HG03066 (cell line): Measurements from ENCODE around the gene UGT1A7.
"Not testable (repeated sequence)": the region's sequence is repeated elsewhere in the genome, so short reads cannot be mapped to it uniquely, and the experiment has no call there.

ENCODE experiments used
- ATAC-seq: cut with Tn5 transposase; IDR thresholded peaks from one replicate; pipeline ENCODE4 v1.9.1; 2021; ENCODE audit warnings: low read depth; ENCODE audit not compliant: unreplicated experiment

The UGT1A7 gene

DNA sequence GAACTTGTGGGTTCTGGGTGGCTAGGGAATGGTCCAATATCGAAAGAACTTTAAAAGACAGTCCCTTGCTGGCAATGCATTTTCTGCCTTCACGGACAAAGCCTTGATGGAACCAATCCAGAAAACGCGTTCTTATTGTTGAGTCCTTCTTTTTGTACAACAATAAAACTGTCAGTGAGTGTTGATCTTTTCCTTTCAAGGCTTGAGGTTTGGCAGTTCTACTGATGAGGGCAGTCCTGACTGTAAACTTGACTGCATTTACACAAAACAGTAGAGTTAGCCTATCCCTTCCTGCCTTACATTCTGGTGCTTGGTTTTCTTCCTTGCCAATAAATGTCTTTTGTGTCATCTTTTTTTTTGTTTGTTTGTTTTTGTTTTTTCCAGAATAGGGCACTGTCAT, 2.5 kb upstream of the UGT1A7 start:
- ATAC-seq: no peak

DNA sequence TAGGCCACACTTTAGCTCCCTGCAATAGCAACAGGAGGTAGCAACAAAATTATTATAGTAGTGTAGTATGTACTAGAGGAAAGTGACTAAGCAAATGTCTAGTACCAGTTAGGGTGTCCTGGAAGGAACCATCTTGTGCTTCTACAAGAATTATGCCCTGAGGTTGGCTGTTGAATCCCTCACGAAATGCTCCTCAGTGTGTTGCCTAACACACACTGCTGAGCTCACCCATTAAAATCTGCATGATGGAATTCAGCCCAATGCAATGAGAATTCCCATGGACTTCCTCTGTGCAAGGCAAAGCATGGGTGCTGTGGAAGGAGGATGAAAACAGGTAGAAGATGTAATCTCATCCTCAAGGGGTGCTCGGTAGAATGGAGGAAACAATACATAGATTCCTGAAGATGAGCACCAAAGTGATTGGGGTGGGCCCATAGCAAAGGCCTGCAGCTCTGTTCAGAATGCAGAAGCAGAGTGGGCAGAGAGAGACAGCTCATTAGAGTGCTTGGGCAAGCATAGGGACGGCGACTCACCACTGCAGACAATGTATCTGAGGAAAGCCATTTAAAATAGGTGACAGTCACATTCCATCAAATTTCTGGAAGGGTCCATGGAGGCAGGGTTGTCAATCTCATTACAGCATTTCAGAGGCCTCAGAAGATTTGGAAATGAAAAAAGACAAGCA, 1.2 kb upstream of the UGT1A7 start:
- no peak for ATAC-seq

DNA sequence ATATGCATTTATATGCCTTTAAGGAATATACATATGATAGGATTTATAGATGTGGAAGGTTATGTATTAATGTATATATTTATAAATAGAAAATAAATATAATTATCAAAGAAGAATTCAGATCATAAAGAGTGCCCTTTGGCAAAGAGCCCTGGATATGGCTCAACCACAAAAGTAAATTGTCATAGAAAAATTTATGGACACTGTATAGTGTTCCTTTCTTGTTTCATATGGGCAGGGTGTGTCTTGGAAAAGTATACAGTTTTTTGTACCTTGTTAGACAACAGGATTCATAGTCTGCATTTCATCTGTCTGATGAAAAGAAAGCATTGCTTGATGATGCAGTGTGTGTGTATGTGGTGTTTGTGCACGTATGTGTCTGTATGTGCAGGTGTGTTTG, 2.9 kb downstream of the UGT1A7 start:
- no peak for ATAC-seq

DNA sequence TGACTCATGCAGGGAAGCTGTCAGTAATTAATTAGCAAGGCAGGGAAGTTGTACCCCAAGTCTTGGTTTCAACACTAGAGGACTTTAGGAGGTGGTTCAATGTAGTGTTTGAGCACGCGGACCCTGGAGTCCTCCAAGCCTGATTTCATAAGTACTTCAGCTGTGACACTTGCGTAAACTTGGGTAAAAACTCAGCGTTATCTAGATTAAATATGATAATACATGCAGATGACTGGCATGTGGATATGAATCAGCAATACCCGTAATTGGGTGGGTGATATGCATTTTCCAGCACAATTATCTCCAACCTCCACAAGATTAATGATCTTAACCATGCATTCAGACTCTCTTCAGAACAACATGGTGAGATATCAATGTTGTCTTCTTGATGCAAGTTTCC, 5.2 kb downstream of the UGT1A7 start:
- ATAC-seq: no peak

DNA sequence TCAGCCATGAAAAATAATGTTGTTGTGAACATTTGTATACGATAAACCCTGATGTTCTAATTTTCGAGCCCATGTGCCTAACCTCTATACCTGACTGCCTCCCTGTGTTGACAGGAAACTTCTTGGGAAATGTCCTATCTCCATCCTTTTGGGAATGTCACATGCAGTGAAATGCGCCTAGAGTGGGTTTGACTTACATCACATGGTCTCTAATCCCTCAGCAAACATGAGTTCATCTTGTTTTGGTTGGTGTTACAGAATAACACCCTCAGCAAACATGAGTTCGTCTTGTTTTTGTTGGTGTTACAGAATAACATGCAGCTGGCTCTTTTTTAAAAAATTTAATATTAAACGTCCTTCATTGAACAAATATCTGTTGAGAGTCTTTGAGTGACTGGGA, 6.6 kb downstream of the UGT1A7 start:
- no peak for ATAC-seq

DNA sequence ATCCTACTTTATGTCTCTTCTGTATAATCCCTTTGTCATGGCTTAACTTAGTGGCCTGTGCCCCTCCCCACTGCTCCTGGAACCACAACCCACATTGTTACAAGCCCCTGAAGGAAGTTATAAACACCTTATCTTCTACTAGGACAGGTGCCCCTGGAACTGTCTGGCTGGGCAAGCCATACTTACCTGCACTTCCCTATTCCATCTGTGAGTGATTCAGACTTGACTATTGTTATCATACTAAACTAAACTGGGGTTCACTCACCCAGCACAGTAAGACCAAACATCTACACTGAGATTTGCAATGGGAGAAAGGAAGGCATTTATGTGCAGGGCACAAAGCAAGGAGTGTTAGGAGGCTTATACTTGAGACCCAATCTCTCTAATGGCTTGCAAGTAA, 7.3 kb downstream of the UGT1A7 start:
- ATAC-seq: no peak

DNA sequence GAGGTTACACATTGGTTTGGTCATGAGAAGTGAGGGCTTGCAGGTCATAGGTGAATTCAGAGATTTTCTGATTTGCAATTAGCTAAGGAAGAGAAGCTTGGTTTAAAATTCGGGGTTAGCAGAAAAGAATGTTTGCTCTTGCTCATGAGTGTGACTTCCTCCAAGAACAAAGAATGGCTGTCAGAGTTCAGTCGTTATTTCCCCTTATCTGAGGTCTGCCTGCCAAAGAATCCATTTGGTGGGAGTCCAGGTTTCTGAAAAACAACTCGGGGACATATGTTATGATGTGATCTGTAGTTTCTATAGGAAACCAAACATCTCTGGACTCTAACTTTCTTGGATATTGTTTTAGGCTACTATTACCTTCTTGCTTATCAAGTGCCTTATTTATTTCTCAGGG, 7.8 kb downstream of the UGT1A7 start:
- ATAC-seq: no peak

DNA sequence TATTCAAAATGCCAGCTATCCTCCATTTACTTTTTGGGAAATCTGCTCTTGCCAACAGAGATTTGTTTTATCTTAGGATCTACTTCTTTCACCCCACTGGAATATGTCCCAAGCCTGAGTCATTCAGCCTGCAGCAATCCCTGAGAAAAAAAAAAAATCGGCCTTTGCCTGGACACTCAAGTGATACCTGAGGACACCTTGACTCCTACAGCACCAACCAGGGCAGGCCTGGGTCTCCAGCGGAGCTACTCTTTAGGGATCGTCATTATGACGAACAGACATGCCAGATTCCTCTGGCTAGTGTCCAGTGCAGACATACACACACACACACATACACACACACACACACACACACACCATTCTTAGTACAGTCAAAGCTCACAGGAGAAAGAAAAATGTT, 8.7 kb downstream of the UGT1A7 start:
- ATAC-seq: no peak

DNA sequence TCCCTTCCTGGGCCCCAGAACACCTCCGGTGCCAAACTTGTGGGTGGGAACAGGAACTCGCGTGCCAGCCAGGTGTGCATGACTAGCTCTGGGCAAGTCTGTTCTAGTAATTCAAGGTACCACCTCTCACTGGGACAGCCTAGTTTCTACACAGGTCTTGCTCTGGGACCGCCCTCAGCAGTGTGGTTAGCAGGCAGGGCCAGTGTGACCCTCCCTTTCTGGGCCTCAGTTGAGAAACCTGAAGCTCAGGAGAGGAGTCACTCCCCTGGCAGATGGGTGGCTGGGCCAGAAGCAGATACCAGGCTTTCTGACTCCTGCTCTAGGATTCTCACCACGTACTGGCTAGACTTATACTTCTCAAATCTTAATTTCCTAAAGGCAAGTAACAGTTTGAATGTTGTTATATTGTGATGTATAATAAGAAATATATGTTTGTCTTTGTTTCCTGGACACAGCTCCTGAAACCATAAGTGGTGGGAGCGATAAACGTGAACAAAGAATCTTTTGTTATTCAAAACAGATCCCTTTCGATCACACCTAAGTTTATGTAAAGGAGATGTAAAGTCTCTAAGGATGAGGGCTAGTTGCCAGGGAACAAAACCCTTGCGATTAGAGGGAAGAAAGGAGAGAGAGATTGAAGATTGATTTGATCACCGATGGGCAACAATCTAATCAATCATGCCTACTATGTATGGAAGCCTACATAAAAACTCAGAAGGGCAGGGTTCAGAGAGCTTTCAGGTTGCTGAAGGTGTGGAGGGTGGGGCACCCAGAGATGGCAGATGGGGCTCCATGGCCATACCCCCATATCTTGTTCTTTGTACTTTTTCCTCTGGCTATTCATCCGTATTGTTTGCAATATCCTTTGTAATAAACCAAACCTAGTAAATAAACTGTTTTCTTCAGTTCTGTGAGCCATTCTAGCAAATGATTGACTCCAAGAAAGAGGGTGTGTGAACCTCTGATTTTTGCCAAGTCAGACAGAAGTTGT, 10.0 kb downstream of the UGT1A7 start:
- ATAC-seq: no peak

DNA sequence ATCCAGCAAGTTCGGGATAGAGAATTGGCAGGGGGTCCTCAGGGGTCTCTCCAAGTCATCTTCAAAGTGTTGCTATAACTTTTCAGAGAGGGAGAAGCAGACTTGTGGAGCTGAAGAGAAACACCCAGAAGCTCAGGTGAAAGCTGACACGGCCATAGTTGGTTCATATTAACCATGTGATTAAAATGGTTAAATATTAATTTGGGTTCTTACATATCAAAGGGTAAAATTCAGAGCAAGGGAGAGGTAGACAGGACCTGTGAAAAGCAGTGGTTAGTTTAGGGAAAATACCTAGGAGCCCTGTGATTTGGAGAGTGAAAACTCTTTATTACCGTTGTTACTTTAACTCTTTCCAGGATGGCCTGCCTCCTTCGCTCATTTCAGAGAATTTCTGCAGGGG, 10.9 kb downstream of the UGT1A7 start, which contains the start of gene UGT1A6:
TSS of gene UGT1A6 (plus strand) at position 243 of the 400 bp plus-strand sequence. CDS start at position 358, 115 bp downstream.
- ATAC-seq: no peak

DNA sequence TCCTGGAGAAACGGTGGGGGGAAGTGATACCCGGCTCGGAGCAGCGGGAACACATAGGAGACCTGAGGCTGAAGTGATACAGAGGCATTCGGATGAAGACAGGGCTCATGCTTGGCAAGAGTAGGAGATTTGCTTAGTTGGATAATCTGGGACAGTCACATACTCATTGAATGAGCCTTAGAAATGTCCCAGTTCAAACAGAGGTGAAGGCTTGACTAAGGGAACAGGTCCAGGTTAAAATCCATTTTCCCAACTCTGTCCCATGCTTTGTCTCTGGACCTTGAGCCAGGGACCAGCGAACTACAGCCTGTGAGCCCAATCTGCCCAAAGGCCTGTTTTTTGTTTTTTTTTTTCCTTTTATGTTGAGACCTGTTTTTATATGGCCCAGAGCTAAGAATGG, 12.3 kb downstream of the UGT1A7 start:
- no peak for ATAC-seq

DNA sequence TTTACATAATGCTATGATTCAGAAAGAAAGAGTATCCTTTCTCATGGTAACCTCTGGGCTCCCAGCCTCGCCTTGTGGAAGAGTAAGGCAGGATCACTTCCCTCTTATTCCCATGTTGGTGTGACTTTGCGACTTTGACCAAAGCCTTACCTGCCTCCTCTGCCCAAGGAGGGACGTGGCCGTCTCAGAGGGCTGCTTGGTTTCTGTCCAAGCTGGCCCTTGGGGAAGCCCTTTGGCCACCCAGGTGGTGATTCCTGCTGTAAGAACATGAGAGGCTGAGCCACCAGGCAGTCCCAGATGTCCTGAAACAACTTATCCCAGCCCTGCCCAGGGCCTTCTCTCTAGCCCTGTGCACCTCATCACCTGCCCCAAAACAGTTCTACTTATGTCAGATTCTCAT, 17.0 kb downstream of the UGT1A7 start:
- ATAC-seq: no peak

DNA sequence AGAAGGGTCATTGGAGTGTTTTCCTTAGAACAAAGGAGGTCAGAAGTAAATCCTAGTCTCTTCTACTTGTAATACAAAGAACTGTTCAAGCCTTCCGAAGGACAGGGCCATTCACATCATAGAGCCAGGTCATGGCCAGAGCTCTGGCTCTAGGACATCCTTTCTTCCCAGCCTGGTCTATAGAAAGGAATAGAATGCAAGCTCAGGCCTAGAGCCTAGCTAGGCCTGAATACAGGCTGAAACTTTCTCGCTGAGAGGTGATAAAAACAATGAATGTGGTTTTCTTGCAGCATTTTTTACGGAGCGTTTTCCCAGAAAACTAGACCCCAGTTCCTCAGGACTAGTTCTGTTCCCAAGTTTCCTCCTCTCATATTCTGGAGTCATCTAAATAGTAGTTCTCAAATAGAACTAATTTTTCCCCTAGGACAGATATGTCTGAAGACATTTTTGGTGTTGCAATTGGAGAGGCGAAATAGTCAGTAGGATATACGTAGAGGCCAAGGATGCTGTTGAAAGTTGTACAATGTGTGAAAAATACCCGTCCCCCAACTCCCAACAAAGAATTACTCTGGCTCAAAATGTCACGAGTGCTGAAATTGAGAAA, 17.8 kb downstream of the UGT1A7 start:
- ATAC-seq: no peak

DNA sequence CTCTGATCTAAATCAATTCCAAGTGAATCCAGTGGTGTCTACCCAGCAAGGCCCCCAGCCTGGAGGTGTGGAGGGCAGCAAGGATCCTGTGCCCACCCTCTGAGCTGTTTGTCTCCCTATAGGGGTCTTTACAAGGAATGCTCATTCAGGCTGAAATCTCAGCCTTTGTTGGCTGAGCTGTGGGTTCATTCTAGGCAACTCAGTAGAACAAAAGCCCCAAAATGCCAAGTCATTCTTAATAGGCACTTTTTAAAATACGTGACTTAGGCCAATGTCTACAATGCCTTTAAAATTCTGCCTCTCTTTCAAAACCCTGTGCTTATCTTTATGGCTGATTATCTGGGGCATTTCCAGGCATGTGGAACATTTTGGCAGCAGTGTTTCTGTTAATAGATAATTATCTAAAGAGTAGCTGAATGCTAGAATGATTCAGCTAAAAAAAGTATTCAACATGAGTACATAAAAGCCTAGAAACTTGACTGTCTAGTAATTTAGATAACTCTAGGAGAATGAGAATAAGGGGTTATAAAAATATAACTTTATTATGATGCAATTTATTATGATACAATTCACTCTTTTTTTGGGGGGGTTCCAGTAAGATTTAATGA, 18.4 kb downstream of the UGT1A7 start:
- no peak for ATAC-seq

DNA sequence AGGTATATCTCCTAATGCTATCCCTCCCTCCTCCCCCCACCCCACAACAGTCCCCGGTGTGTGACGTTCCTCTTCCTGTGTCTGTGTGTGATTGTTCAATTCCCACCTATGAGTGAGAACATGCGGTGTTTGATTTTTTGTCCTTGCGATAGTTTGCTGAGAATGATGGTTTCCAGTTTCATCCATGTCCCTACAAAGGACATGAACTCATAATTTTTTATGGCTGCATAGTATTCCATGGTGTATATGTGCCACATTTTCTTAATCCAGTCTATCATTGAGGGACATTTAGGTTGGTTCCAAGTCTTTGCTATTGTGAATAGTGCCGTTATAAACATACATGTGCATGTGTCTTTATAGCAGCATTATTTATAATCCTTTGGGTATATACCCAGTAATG, 19.1 kb downstream of the UGT1A7 start:
- ATAC-seq: not testable (repeated sequence)

DNA sequence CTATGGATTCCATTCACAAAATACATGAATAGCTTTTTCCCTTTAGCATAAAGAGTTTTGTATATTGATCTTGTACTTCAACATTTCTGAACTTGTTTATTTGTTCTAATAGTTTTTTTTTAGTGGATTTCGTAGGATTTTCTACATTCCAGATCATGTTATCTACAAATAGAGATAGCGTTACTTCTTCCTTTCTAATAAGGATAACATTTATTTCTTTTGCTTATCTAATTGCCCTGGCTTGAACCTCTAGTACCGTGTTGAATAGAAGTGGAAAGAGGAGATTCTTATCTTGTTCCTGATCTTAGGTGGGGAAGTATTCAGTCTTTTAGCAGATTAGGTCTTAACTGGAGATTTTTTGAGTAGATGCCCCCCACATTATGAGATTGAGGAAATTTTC, 20.5 kb downstream of the UGT1A7 start:
- ATAC-seq: no peak

DNA sequence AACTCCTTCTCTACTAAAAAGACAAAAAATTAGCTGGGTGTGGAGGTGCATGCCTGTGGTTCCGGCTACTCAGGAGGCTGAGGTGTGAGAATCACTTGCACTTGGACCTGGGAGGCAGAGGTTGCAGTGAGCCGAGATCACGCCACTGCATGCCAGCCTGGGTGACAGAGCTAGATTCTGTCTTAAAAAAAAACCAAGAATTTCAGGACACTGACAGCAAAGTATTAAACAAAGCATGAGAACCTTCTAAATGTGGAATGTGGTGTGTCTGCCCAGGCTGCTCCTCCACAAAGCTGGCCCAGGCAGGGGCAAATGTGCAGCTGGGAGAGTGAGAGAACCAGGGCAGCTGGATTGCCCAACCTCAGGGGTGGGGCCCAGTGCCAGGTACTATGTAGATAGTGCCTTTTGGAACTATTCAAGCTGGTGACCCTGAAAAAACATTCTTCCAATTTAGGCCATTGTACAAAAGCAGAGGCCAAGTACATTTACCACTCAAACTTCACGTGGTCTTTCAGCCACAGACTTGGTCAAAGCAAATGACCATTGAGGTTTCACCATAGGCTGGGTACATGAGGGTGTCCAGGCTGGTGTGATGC, 24.3 kb downstream of the UGT1A7 start:
- no peak for ATAC-seq

DNA sequence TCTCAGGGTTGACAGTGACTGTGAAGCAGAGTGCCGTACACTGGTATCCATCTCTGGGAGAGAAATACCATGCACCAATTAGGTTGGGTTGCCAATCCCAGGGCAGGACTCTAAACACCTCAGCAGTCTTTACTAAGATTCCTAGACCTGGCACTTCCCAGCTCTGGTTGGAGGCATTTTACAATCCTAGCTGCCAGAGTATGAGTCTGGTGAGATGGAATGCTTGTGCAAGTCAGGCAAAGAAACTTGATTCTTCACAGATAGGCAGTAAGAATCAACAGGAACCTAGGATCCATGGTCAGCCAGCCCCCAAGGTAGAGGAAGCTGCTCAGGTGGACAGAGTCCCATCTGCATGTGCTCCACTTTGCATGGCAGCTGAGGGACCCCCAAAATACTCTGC, 25.0 kb downstream of the UGT1A7 start:
- no peak for ATAC-seq

DNA sequence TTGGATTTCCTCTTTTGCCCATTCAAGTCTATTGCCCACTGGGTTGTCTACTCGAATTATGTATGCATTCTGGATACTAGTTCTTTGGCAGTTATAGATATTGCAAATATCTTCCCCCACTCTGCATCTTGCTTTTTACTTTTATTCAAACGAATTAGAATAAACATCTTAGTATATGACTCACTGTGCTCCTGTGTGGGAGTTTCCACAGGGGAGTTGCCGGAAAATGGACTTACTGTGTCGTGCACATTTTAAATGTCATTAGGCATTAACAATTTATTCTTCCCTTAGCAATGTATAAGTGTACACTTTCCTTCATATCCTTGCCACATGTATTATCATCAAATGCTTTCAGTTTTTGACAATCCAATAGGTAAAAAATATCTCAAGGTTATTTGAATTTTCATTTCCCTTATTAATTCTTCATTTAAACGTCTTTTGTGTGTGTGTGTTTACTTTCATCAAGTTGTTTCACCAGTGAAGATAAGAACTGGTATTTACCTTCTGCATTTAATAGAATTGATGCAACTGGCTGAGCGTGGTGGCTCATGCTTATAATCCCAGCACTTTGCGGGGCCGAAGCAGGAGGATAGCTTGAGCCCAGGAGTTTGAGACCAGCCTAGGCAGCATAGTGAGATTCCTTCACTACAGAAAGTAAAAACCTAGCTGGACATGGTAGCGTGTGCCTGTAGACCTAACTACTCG, 26.4 kb downstream of the UGT1A7 start:
- no peak for ATAC-seq

DNA sequence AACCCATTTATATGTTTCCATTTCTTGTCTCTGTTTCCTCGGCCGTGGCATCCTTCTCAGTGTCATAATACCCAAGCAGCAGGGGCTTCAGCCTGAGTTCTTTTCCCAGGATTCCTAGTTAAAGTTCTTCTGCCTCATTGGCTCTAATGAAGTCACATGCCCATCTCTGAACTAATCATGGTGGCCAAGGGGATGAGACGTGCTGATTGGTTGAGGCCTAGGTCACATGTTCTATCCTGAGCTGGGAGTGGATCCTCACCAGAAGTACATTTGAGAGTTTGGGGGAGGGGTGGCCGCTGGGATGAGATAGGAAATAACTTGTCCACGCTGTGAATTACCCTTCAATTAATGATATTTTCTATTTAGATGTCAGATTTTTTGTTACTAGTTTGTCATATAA, 27.2 kb downstream of the UGT1A7 start:
- no peak for ATAC-seq
